Astrocyte of the cerebellum (primary cell): Measurements from ENCODE around the gene CHTOP.

Experiments
- DNase-seq: peaks from one replicate; pipeline ENCODE4 v3.0.0-alpha.2; 2011; ENCODE audit warnings: low read depth
- H3K4me3 ChIP-seq: 2 replicates; pipeline ENCODE4 v1.5.1; 2011; ENCODE audit warnings: mild to moderate bottlenecking, low read depth, low read length, moderate library complexity
- CTCF ChIP-seq: IDR thresholded peaks from 2 replicates; pipeline ENCODE4 v1.5.1; 2012; ENCODE audit warnings: low read length, low read depth, moderate library complexity, mild to moderate bottlenecking; ENCODE audit errors: missing control alignments
- in situ Hi-C: cut with HindIII; loops from 2 replicates; pipeline ENCODE4 v1.10.0; 2017; ENCODE audit warnings: low sequenced_read_pairs

The CHTOP gene

GRCh38 chr1:153597206-153597605 is 36.7 kb upstream of the CHTOP start:
- in situ Hi-C loops = no loop called here
- no peak for DNase-seq
- TF ChIP-seq CTCF = no peak
- no peak overlapping the region for H3K4me3 ChIP-seq

- H3K4me3 ChIP-seq = no peak overlapping the region
- DNase-seq = peak; percentile 27
- no peak for TF ChIP-seq CTCF
- in situ Hi-C loops = no loop called here
These were observed 35.3 kb upstream of the CHTOP start for GRCh38 chr1:153598309-153599172.

GRCh38 chr1:153599847-153600246 is 34.0 kb upstream of the CHTOP start:
- no peak for DNase-seq
- TF ChIP-seq CTCF = no peak
- in situ Hi-C loops = no loop called here
- H3K4me3 ChIP-seq = no peak overlapping the region

GRCh38 chr1:153602749-153603148 is 31.1 kb upstream of the CHTOP start:
- H3K4me3 ChIP-seq = no peak overlapping the region
- TF ChIP-seq CTCF = no peak
- in situ Hi-C loops = no loop called here
- no peak for DNase-seq

- no peak overlapping the region for H3K4me3 ChIP-seq
- no peak for TF ChIP-seq CTCF
- in situ Hi-C loops = no loop called here
- DNase-seq = no peak
These were observed 27.7 kb upstream of the CHTOP start for GRCh38 chr1:153606194-153606593.

GRCh38 chr1:153607381-153607780 is 26.5 kb upstream of the CHTOP start:
- in situ Hi-C loops = no loop called here
- no peak for DNase-seq
- H3K4me3 ChIP-seq = no peak overlapping the region
- no peak for TF ChIP-seq CTCF
